GM18520 (cell line): Measurements from ENCODE around the gene EFHC2.

ENCODE experiments used
- ATAC-seq: cut with Tn5 transposase; IDR thresholded peaks from one replicate; pipeline ENCODE4 v1.9.1; 2021; ENCODE audit not compliant: unreplicated experiment

Gene EFHC2

GRCh38 chrX:44343412-44344141 is at the start of gene EFHC2:
EFHC2 (minus strand) TSS chrX:44343672; CDS start chrX:44343588, 84 bp downstream.
- no peak for ATAC-seq

GRCh38 chrX:44392767-44393166 is 49.3 kb upstream of the EFHC2 start:
- no peak for ATAC-seq

- ATAC-seq = no peak
Measured at GRCh38 chrX:44384688-44385338, 41.3 kb upstream of the EFHC2 start.

- no peak for ATAC-seq
Measured at GRCh38 chrX:44382871-44383270, 39.4 kb upstream of the EFHC2 start.

DNA sequence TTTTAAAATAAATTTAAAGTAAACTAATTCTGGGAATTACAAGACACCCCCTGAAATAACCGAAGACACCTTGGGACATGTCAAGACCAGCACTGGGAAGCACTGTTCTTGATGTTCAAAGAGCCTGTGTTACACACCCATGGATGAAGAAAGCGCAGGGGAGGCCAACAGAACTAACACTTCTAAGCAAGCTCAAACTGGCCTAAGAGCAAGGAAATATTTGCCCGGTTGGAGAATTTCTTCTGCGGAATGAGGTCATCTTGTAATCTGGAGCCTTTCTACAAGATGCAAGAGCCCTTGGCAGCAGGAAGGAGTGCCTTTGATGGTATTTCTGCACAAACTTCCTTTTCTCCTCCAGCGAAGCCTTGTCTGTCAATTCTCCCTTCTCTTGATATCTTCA is 9.3 kb upstream of the EFHC2 start:
- ATAC-seq = no peak

DNA sequence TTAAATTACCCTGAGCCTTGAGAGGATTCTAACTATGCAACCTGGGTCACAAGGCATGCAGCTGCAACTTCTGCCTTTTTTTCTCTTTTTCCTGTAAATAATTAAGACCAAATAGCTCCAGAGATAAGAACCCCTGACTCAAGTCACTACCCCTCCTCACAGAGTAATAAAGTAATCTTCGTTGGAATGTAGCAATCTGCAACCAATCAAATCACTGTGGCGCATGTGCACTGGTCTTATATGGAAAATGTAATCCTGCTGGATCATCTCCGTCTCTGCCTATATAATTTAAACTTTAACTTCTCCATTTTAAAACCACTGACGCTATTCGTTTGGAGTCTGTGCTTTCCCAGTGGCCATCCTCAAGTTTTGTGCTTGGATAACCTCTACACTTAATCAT is 6.1 kb upstream of the EFHC2 start:
- ATAC-seq = no peak

GRCh38 chrX:44344687-44345086 is 1.2 kb upstream of the EFHC2 start:
- no peak for ATAC-seq

GRCh38 chrX:44344194-44344593 is 722 bp upstream of the EFHC2 start:
- no peak for ATAC-seq

DNA sequence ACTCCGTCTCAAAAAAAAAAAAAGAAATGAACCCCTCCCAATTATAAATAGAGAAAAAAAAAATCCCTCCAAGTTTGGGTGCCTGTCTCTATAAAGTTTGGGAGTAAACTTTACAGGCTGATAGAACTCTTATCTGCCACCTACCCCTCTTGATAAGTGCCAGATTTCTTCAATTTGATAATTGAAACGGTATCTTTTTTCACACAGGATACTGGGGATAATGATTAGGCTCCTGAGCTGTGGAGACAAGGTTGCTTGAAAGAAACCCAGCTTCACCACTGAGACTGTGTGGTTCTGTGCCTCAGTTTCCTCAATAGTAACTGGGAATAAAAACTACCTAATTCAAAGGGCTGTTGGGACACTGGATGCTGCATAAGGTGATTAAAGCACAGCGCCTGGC is 606 bp downstream of the EFHC2 start:
- ATAC-seq = no peak

DNA sequence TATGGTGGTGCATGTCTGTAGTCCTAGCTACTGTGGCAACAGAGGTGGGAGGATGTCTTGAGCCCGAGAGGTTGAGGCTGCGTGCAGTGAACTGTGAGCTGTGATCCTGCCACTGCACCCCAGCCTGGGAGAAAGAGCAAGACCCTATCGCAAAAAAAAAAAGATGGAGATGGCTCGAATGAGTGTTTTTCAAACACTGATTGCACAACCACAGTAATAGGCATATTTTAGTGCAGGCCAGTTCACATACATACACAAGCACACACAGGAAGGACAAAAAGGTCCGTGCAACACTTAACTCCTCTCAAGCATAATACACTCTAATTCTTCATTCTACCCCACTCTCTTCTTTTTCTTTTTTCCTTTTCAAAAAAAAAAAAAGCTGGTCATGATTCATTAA is 5.1 kb downstream of the EFHC2 start:
- ATAC-seq = no peak

DNA sequence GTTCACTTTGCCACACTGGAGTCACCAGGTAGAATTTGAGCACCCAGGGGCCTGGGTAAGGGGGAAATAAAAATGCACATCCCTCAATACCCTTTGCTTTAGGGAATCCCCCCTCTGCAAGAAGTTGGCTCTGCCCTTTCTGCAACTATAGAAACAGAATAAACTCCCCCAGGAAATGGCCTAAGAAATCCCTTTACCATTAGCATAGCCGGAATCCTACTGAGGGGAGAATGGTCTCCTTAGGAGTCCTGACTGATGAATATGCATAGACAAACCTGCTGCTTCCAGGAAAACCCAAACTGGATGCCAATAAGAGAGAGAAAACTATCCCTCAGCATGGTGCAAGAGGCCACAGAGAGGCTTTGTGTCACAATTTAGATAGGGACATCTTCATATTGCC is 11.0 kb downstream of the EFHC2 start:
- ATAC-seq = no peak

DNA sequence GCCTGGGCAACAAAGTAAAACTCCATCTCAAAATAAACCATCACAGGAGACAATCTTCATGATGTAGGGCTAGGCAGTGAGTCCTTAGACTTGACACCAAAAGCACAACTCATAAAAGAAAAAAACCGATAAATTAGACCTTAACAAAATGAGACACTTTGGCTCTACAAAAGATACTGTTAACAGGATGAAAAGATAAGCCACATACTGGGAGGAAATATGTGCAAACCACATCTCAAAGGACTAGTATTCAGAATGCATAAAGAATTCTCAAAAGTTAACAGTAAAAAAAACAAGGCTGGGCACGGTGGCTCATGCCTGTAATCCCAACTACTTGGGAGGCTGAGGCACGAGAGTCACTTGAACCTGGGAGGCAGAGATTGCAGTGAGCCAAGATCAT is 13.2 kb downstream of the EFHC2 start:
- ATAC-seq = no peak

DNA sequence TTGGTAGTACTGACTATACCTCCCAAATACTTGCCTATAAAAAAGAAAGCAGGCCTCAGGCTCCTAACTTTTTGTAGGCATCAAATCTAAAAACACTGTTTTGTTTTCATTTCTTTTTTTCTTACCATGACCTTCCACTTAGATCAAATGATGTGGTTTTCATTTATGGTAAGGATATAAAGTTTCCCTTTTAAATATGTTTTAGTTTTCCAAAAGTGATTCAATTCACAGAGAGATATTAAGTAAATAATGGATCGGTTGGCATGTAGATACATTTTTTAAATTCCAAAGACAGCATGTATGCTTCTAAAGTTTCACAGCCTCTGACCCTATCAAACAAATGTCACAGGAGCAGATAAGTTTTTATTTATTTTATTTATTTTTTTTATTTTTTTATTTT is 23.9 kb downstream of the EFHC2 start:
- ATAC-seq = no peak

DNA sequence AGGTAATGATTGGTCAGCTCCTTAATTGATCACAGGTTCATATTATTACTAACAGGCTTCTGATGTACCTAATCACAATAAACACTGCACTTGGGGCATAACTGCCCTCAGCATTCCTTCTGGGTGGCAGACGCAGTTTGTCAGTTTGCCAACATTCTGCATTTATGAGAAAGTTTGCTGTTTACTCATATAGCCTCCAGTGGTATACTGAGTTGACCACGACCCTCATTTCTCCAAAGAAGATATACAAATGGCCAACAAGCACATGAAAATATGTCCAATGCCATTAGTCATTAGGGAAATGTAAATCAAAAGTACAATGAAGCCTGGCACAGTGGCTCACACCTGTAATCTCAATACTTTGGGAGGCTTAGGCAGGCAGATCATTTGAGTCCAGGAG is 26.3 kb downstream of the EFHC2 start:
- ATAC-seq = no peak

GRCh38 chrX:44314808-44315207 is 28.7 kb downstream of the EFHC2 start:
- ATAC-seq = no peak

DNA sequence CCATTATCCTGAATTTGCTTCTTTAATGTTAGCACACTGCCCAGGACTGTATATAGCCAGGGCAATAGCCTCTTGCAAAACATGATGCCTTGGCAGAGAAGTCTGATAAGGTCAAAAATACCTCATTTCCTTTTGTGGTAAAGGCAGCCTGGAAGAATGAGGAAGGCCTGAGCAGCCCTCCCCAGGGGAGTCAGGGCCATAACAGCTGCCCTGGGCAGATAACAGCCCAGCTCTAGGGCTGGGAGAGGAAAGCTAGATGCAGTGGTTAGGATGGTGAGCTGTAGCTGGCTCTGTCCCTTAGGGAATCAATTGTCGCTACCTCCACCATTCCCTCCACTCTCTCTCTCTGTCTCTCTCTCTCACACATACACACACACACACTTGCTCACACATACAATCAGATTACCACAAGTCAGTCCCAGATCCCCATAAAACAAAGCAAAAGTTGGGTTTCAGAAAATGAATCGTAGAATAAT is 29.2 kb downstream of the EFHC2 start:
- no peak for ATAC-seq

- no peak for ATAC-seq
Measured at GRCh38 chrX:44312421-44312820, 31.1 kb downstream of the EFHC2 start.

GRCh38 chrX:44310227-44310626 is 33.2 kb downstream of the EFHC2 start:
- ATAC-seq = no peak

DNA sequence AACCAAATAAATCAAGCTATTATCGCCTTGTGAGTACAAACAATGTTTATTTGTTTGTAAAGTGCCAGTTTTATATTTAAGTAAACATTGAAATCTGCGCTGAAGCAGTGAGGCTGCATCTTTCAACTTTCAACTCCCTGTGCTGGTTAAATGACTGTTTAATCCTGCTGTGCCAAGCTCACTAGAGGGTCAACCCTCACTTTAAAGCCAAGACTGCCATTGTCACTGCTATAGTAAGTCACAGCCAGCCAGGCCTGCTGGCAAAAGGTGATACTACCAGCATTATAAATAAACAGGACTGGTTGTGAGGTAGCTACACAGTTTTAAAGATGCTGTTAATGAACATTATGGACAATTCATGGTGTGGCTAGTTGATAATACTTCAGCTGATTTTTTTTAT is 34.6 kb downstream of the EFHC2 start:
- ATAC-seq = no peak

DNA sequence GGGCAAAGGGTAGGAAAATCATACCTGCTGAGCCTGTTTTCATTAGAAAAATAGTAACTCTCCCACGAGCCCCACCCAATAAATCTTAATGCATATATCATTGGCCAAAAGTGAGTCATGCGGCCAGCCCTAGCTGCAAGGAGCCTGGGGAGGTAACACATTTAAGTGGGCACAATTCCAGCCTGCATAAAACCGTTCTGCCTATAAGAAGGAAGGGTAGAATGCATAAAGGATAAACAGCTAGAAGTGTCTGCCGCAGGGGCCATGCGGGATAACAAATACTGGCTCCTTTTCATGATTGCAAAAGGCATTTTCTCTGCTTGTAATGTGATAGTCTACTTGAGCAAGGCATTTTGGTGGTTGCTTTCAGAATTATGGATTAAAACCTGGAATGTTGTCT is 37.1 kb downstream of the EFHC2 start:
- ATAC-seq = no peak

DNA sequence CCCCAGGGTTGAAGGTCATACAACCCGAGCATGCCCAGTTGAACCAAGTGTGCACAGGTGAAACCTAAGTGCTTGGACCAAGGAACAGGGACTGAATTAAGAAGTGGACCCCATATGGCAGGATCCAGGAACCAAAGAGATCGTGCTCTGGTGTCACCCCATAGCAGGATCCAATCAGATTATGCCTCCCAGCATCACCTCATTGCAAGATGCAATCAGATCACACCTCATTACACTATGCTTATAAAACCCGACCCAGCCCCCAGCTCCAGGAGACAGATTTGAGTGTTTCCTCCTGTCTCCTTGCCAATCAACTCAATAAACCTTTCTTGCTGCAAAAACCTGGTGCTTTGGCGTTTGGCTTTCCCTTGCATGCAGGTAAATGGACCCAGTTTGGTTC is 37.6 kb downstream of the EFHC2 start:
- ATAC-seq = no peak

DNA sequence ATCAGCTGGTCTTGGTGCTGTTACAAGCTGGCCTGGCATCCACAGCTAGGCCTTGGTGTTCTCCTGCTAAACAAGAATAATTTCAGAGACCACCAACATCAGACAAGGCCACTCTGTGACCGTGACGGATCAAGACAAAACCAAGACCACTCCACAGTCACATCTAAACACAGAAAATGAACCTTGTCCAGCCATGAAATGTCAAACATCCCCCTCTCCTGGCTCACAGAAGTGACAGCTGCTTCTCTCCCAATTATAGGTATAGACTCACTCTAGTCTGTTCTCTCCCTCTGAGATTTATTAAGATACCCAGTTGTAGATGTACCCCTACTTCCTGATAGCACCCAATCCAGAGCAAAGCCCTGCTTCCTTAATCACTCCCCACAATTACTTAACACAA is 40.4 kb downstream of the EFHC2 start:
- ATAC-seq = no peak

DNA sequence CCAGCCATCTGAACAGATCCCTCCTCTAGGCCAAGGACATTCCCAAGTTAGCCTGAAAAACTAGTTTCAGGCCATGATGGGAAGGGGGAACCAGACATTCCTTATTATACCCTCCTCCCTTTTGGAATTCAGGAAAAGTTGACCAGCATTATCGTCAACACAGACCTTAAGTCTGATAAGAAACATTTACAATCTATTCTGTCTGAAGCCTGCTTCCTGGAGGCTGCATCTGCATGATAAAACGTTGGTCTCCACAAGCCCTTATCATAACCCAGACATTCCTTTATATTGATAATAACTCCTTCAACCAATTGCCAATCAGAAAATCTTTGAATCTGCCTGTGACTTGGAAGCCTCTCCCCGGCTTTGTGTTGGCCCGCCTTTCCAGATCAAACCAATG is 44.3 kb downstream of the EFHC2 start:
- ATAC-seq = no peak
